Suprapubic skin (tissue), 4 donors: ENCODE data around the gene KYNU. TPM values are rescaled to one million over a fixed set of nuclear protein-coding genes. Genes with fewer than 3 reads are reported as not detected.
"Not testable (repeated sequence)": the region's sequence is repeated elsewhere in the genome, so short reads cannot be mapped to it uniquely, and the experiment has no call there.

Experiments
- DNase-seq, 2 donors: peaks; one replicate each; pipeline ENCODE4 v3.0.0-alpha.2; 2019; ENCODE audit warnings: low spot score in 2 of 2
- H3K27ac ChIP-seq: fragments of 200-600 bp; sonication (generic); one replicate; pipeline ENCODE4 v1.5.1; 2019
- H3K27me3 ChIP-seq: fragments of 200-600 bp; sonication (generic); one replicate; pipeline ENCODE4 v1.5.1; 2019
- H3K36me3 ChIP-seq: fragments of 200-600 bp; sonication (generic); one replicate; pipeline ENCODE4 v1.5.1; 2019
- H3K4me1 ChIP-seq: fragments of 200-600 bp; sonication (generic); one replicate; pipeline ENCODE4 v1.5.1; 2019
- H3K4me3 ChIP-seq: fragments of 200-600 bp; sonication (generic); one replicate; pipeline ENCODE4 v1.5.1; 2019; ENCODE audit warnings: mild to moderate bottlenecking
- H3K9me3 ChIP-seq: fragments of 200-600 bp; sonication (generic); one replicate; pipeline ENCODE4 v1.5.1; 2019
- EP300 ChIP-seq: sonication (generic); formaldehyde crosslinking; IDR thresholded peaks from one replicate; pipeline ENCODE4 v1.6.1; 2017; ENCODE audit warnings: antibody characterized with exemption
- POLR2A ChIP-seq, 2 donors: fragments of 450-650 bp; IDR thresholded peaks; one replicate each; pipeline ENCODE4 v1.6.1; 2017; ENCODE audit warnings: antibody characterized with exemption in 2 of 2, mild to moderate bottlenecking in 2 of 2, moderate library complexity in 2 of 2
- POLR2AphosphoS5 ChIP-seq, 3 donors: sonication (generic); formaldehyde crosslinking; IDR thresholded peaks; one replicate each; pipeline ENCODE4 v1.6.1; 2017; ENCODE audit warnings: antibody characterized with exemption in 3 of 3
- WGBS: methylation state at CpG from one replicate; pipeline ENCODE4 v1.1.5; 2018; 5-methylcytosine and 5-hydroxymethylcytosine counted together
- total RNA-seq, 4 donors: library from RNA; depleted of rRNA; stranded (reverse); fragments of >200 nt; gene quantifications; one replicate each; pipeline ENCODE4 v1.1.0, GENCODE V29; 2016
- TF ChIP-seq, protein P1 (sequence below), 2 donors: fragments of 200-600 bp in 1 of 2; fragments of 450-650 bp in 1 of 2; sonication (generic) in 1 of 2; IDR thresholded peaks; one replicate each; pipeline ENCODE4 v1.5.1; 2016 to 2019; ENCODE audit warnings: antibody characterized with exemption in 2 of 2, mild to moderate bottlenecking in 1 of 2, moderate library complexity in 1 of 2

KYNU gene
- total RNA-seq, 4 donors from 2014 or later, result 0.29 to 3.9 (median 2.0) TPM

DNA sequence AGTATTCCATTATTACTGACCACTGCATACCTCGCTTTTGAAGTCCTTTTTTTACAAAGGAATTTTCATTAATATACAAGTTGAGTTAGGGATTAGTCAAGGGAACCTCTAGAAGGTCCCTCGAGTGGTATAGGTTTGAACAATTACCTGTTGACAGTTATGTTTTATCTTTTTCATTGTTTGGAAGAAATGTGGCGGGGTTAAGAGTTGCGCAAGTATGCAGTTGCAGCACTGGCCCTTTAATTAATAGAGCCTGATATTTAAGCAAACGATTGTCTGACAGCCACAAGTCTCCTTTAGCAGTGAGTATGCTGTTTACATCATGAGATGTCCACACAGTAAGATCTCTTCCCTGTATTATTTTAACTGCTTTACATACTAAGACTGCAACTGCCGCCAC is 24.3 kb downstream of the KYNU start:
- TF ChIP-seq POLR2A (IDR thresholded peaks at IDR 0.05), result no peak
- TF ChIP-seq POLR2AphosphoS5 (IDR thresholded peaks at IDR 0.05), result no peak
- TF ChIP-seq, protein P1, sequence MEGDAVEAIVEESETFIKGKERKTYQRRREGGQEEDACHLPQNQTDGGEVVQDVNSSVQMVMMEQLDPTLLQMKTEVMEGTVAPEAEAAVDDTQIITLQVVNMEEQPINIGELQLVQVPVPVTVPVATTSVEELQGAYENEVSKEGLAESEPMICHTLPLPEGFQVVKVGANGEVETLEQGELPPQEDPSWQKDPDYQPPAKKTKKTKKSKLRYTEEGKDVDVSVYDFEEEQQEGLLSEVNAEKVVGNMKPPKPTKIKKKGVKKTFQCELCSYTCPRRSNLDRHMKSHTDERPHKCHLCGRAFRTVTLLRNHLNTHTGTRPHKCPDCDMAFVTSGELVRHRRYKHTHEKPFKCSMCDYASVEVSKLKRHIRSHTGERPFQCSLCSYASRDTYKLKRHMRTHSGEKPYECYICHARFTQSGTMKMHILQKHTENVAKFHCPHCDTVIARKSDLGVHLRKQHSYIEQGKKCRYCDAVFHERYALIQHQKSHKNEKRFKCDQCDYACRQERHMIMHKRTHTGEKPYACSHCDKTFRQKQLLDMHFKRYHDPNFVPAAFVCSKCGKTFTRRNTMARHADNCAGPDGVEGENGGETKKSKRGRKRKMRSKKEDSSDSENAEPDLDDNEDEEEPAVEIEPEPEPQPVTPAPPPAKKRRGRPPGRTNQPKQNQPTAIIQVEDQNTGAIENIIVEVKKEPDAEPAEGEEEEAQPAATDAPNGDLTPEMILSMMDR (IDR thresholded peaks at IDR 0.05), result no peak
- TF ChIP-seq EP300, result no peak
- no peak for DNase-seq
- no peaks in the 10 kb centered on the region for H3K9me3 ChIP-seq
- H3K27ac ChIP-seq, result no peak overlapping the region
- no peaks in the 10 kb centered on the region for H3K27me3 ChIP-seq
- 88% methylated on average over 6 of the region's 6 CpGs for WGBS
- no peak overlapping the region for H3K4me3 ChIP-seq
- peaks cover 9% of the 10 kb centered on the region for H3K4me1 ChIP-seq
- H3K36me3 ChIP-seq, result no peaks in the 10 kb centered on the region

DNA sequence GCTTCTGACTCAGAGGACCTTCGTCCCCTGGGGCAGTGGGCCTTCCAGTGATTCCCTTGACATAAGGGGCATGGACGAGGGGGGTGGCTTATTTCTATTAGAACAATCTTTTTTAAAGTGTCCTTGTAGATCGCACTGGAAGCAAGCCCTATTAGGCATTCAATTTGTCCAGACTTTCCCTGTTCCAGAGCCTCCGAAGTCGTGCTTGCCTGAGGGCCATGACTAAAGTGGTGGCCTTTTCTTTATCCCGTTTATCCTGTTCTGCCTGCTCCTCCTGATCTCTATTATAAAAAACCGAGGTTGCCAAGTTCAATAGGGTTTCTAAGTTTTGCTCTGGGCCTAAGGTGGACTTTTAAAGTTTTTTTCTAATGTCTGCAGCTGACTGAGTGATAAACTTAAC is 26.3 kb downstream of the KYNU start:
- H3K27ac ChIP-seq, H3K36me3 ChIP-seq, DNase-seq, H3K27me3 ChIP-seq, H3K9me3 ChIP-seq, H3K4me3 ChIP-seq: not testable (repeated sequence)
- peaks cover 12% of the 10 kb centered on the region for H3K4me1 ChIP-seq
- WGBS, result 54% methylated on average over 5 of the region's 7 CpGs

DNA sequence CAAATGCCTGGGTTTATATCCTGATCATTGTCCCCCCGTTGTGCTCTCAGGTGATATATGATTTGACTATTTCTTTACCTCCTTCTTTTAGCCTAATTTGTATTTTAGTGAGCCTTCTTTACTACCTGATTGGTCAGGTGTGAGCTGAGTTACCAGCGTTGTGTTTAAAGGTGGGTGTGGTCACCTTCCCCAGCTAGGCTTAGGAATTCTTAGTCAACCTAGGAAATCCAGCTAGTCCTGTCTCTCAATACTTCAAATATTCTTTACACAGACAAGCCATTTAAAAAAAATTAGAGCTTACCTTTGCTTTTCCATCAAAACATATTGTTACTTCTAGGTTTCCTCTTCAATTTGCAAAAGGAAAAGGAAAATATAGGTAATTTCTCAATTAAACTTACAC is 30.2 kb downstream of the KYNU start:
- H3K27me3 ChIP-seq, result no peaks in the 10 kb centered on the region
- DNase-seq, result no peak
- no peaks in the 10 kb centered on the region for H3K36me3 ChIP-seq
- no peak overlapping the region for H3K27ac ChIP-seq
- TF ChIP-seq POLR2A (IDR thresholded peaks at IDR 0.05) (no peak), POLR2AphosphoS5 (IDR thresholded peaks at IDR 0.05) (no peak), EP300 (no peak)
- TF ChIP-seq, protein P1 (IDR thresholded peaks at IDR 0.05), result no peak
- peaks cover 12% of the 10 kb centered on the region for H3K4me1 ChIP-seq
- no peak overlapping the region for H3K4me3 ChIP-seq
- H3K9me3 ChIP-seq, result no peaks in the 10 kb centered on the region
- 75% methylated on average over 2 of the region's 2 CpGs for WGBS

DNA sequence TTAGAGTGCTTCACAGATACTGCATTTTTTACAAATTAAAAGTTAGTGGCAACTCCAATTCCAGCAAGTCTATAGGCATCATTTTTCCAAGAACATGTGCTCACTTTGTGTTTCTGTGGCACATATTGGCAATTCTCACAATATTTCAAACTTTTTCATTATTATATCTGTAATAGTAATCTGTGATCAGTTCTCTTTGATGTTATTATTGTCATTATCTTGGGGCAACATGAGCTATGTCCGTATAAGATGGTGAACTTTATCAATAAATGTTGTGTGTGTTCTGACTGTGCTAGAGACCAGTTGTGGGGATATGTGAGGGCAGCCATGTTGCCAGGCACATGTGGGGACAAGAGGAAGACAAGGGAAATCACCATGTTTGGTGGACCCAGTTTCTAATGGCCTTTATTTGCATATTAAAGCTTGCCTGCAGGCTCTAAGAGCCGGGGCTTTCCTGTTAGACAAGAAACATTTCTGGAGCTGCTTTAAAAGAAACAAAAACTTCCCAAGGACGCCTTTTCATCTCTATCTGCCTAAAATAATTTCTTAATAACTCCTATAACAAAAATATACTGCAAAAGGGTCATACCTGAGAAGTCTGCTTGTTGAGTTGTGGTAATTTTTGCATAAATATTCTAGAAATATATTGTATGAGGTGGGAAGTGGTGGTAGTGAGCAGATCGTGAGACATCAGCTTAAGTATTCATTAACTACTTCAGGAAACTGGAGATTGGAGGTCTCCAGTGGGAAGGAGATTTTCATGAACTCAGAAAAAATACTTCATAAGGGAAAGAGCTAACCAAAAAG is 37.2 kb downstream of the KYNU start:
- H3K9me3 ChIP-seq, result no peaks in the 10 kb centered on the region
- no peaks in the 10 kb centered on the region for H3K27me3 ChIP-seq
- TF ChIP-seq POLR2A (IDR thresholded peaks at IDR 0.05) (no peak), EP300 (no peak)
- H3K4me1 ChIP-seq, result peaks cover 7% of the 10 kb centered on the region
- DNase-seq, result no peak
- WGBS, result 48% methylated on average over 4 of the region's 4 CpGs
- no peak overlapping the region for H3K4me3 ChIP-seq
- no peak overlapping the region for H3K27ac ChIP-seq
- no peaks in the 10 kb centered on the region for H3K36me3 ChIP-seq

DNA sequence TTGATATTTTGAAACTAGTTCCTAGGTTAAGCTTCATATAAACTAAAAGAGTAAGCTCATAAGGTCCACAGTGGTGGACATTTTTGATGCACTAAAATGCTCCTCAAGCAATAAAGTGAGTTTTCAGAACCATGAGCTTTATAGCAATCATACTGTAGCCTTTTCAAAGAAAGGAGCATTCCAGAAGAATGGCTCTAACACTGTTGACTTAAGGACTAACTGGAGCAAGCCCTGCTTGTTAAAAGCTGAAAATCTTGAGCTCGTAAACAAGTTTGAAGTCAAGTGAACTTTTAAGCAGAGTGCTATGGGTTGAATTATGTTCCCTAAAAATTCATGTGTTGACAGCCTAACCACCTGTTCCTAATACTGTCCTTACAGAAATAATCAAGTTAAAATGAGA is 38.0 kb downstream of the KYNU start:
- Histone ChIP-seq H3K4me3 (no peak overlapping the region), H3K4me1 (peaks cover 7% of the 10 kb centered on the region), H3K27me3 (no peaks in the 10 kb centered on the region), H3K9me3 (no peaks in the 10 kb centered on the region), H3K36me3 (no peaks in the 10 kb centered on the region), H3K27ac (no peak overlapping the region)
- 67% methylated on average over 1 of the region's 1 CpG for WGBS
- DNase-seq, result no peak
- TF ChIP-seq POLR2AphosphoS5 (IDR thresholded peaks at IDR 0.05) (no peak), EP300 (no peak), POLR2A (IDR thresholded peaks at IDR 0.05) (no peak)
- TF ChIP-seq, protein P1 (IDR thresholded peaks at IDR 0.05), result no peak

DNA sequence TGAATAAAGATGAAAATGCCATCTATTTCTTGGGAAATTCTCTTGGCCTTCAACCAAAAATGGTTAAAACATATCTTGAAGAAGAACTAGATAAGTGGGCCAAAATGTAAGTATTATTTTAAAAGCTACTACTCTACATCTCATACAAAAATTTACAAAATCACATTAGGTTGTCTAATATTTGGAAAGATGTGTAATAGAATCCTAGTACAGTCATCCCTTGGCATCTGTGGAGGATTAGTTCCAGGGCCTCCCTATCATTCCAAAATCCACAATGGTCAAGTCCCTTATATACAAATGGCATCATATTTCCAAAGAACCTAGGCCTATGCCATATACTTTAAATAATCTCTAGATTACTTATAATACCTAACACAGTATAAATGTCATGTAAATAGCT is 41.2 kb downstream of the KYNU start:
- Histone ChIP-seq H3K9me3 (no peaks in the 10 kb centered on the region), H3K4me3 (no peak overlapping the region), H3K27ac (no peak overlapping the region), H3K27me3 (no peaks in the 10 kb centered on the region), H3K36me3 (no peaks in the 10 kb centered on the region), H3K4me1 (peaks cover 7% of the 10 kb centered on the region)
- no peak for DNase-seq
- TF ChIP-seq POLR2AphosphoS5 (IDR thresholded peaks at IDR 0.05), result no peak
- no peak for TF ChIP-seq POLR2A (IDR thresholded peaks at IDR 0.05)
- TF ChIP-seq EP300, result no peak
- TF ChIP-seq, protein P1 (IDR thresholded peaks at IDR 0.05), result no peak
